Astrocyte (in vitro differentiated cells and primary cell): ENCODE data around the gene PNPLA3.

Source experiments
- EZH2 ChIP-seq: IDR thresholded peaks from 2 replicates; pipeline ENCODE4 v1.6.1; 2012; ENCODE audit warnings: mild to moderate bottlenecking, low read length, inconsistent platforms; ENCODE audit not compliant: insufficient read depth
- TF ChIP-seq, protein P1 (sequence below): IDR thresholded peaks from 2 replicates; pipeline ENCODE4 v1.5.1; 2011; ENCODE audit warnings: low read depth, mild to moderate bottlenecking, inconsistent platforms, low read length, moderate library complexity; ENCODE audit not compliant: insufficient read depth

DNA sequence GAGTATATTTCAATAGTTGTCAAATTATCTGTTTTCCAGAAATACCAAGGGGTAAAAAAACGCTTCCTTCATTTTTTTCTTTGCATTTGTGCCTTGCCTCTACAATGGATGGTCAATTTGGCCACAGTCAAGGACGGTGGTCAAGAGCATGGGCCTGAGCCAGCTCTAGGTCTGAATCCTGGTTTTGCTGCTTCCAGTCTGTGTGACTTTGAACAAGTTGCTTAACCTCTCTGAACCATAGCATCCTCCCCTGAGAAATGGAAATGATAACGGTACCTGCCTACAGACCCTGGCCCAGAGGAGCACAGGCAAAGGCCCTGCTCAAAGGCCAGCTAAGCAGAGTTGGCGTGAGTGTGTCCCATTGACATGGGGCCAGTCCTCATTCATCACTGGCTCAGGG lies 34.9 kb upstream of the PNPLA3 start:
- TF ChIP-seq, protein P1, sequence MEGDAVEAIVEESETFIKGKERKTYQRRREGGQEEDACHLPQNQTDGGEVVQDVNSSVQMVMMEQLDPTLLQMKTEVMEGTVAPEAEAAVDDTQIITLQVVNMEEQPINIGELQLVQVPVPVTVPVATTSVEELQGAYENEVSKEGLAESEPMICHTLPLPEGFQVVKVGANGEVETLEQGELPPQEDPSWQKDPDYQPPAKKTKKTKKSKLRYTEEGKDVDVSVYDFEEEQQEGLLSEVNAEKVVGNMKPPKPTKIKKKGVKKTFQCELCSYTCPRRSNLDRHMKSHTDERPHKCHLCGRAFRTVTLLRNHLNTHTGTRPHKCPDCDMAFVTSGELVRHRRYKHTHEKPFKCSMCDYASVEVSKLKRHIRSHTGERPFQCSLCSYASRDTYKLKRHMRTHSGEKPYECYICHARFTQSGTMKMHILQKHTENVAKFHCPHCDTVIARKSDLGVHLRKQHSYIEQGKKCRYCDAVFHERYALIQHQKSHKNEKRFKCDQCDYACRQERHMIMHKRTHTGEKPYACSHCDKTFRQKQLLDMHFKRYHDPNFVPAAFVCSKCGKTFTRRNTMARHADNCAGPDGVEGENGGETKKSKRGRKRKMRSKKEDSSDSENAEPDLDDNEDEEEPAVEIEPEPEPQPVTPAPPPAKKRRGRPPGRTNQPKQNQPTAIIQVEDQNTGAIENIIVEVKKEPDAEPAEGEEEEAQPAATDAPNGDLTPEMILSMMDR, result no peak
- TF ChIP-seq EZH2, result no peak
